Measurements from ENCODE around the gene SERPINA1. TPM values are rescaled to one million over a fixed set of nuclear protein-coding genes. Genes with fewer than 3 reads are reported as not detected.
"Not testable (repeated sequence)": the region's sequence is repeated elsewhere in the genome, so short reads cannot be mapped to it uniquely, and the experiment has no call there.

SERPINA1 gene
- total and polyA plus RNA-seq, 2 donors (not counting 1 experiment from before 2014, with no cell fraction given) = 0.39 TPM; not detected in 1

- no peak overlapping the region for H3K4me3 ChIP-seq (replicated peaks in 1 of 4; ENCODE audit: control extremely low read depth in 1 of 4, insufficient read depth in 1 of 4, low read depth in 3 of 4, low read length in 4 of 4)
- no peak overlapping the region for H3K27ac ChIP-seq (ENCODE audit: insufficient read depth, low read length)
- H3K4me1 ChIP-seq (ENCODE audit: control insufficient read depth, extremely low read depth, insufficient read depth, low read length) = no peaks in the 10 kb centered on the region
- no peaks in the 10 kb centered on the region for H4K20me1 ChIP-seq (ENCODE audit: control insufficient read depth, extremely low read depth, insufficient read depth, low read length)
- no peaks in the 10 kb centered on the region for H3K9me3 ChIP-seq (ENCODE audit: control insufficient read depth, insufficient read depth, low read depth, low read length)
- H2AFZ ChIP-seq (ENCODE audit: low read length) = no peak overlapping the region
- H3K4me2 ChIP-seq (ENCODE audit: extremely low read depth, insufficient read depth, low read length) = no peak overlapping the region
- TF ChIP-seq CTCF (conservative IDR thresholded peaks at IDR 0.05 in 1 of 2, IDR thresholded peaks at IDR 0.05 in 1 of 2; ENCODE audit: low read depth in 1 of 2, low read length in 2 of 2) = no peak
- no peak for TF ChIP-seq EZH2 (IDR thresholded peaks at IDR 0.05; ENCODE audit: low read length, missing control alignments)
- no peaks in the 10 kb centered on the region for H3K36me3 ChIP-seq (ENCODE audit: control insufficient read depth, insufficient read depth, low read length)
- no peak overlapping the region for H3K9ac ChIP-seq (ENCODE audit: insufficient read depth, low read length)
- no peaks in the 10 kb centered on the region for H3K79me2 ChIP-seq (ENCODE audit: control insufficient read depth, insufficient read depth, low read length)
- no peak for DNase-seq (ENCODE audit: low read depth in 2 of 2)
- H3K27me3 ChIP-seq (ENCODE audit: control insufficient read depth, insufficient read depth, low read length) = no peaks in the 10 kb centered on the region
These were observed 23.2 kb upstream of the SERPINA1 start for GRCh38 chr14:94411638-94412037.

GRCh38 chr14:94409430-94409829 lies 21.0 kb upstream of the SERPINA1 start:
- H3K27me3 ChIP-seq (ENCODE audit: control insufficient read depth, insufficient read depth, low read length) = not testable (repeated sequence)

GRCh38 chr14:94408546-94409095 lies 20.2 kb upstream of the SERPINA1 start:
- no peak overlapping the region for H2AFZ ChIP-seq (ENCODE audit: low read length)
- H3K4me2 ChIP-seq (ENCODE audit: extremely low read depth, insufficient read depth, low read length) = no peak overlapping the region
- H3K36me3 ChIP-seq (ENCODE audit: control insufficient read depth, insufficient read depth, low read length) = no peaks in the 10 kb centered on the region
- H3K4me3 ChIP-seq (replicated peaks in 1 of 4; ENCODE audit: control extremely low read depth in 1 of 4, insufficient read depth in 1 of 4, low read depth in 3 of 4, low read length in 4 of 4) = no peak overlapping the region
- no peaks in the 10 kb centered on the region for H4K20me1 ChIP-seq (ENCODE audit: control insufficient read depth, extremely low read depth, insufficient read depth, low read length)
- H3K4me1 ChIP-seq (ENCODE audit: control insufficient read depth, extremely low read depth, insufficient read depth, low read length) = no peaks in the 10 kb centered on the region
- H3K27me3 ChIP-seq (ENCODE audit: control insufficient read depth, insufficient read depth, low read length) = no peaks in the 10 kb centered on the region
- no peak overlapping the region for H3K9ac ChIP-seq (ENCODE audit: insufficient read depth, low read length)
- TF ChIP-seq CTCF (conservative IDR thresholded peaks at IDR 0.05 in 1 of 2, IDR thresholded peaks at IDR 0.05 in 1 of 2; ENCODE audit: low read depth in 1 of 2, low read length in 2 of 2) (no peak), EZH2 (IDR thresholded peaks at IDR 0.05; ENCODE audit: low read length, missing control alignments) (no peak)
- H3K79me2 ChIP-seq (ENCODE audit: control insufficient read depth, insufficient read depth, low read length) = no peaks in the 10 kb centered on the region
- no peaks in the 10 kb centered on the region for H3K9me3 ChIP-seq (ENCODE audit: control insufficient read depth, insufficient read depth, low read depth, low read length)
- H3K27ac ChIP-seq (ENCODE audit: insufficient read depth, low read length) = no peak overlapping the region
- DNase-seq (ENCODE audit: low read depth in 2 of 2) = no peak

More at GRCh38 chr14:94409430-94409829, 21.0 kb upstream of the SERPINA1 start:
- H3K79me2 ChIP-seq (ENCODE audit: control insufficient read depth, insufficient read depth, low read length); H3K36me3 ChIP-seq (ENCODE audit: control insufficient read depth, insufficient read depth, low read length); H3K27ac ChIP-seq (ENCODE audit: insufficient read depth, low read length); H3K4me1 ChIP-seq (ENCODE audit: control insufficient read depth, extremely low read depth, insufficient read depth, low read length); H3K4me2 ChIP-seq (ENCODE audit: extremely low read depth, insufficient read depth, low read length); H3K9ac ChIP-seq (ENCODE audit: insufficient read depth, low read length); H3K9me3 ChIP-seq (ENCODE audit: control insufficient read depth, insufficient read depth, low read depth, low read length); H2AFZ ChIP-seq (ENCODE audit: low read length); H3K4me3 ChIP-seq (replicated peaks in 1 of 4; ENCODE audit: control extremely low read depth in 1 of 4, insufficient read depth in 1 of 4, low read depth in 3 of 4, low read length in 4 of 4); DNase-seq (ENCODE audit: low read depth in 2 of 2); H4K20me1 ChIP-seq (ENCODE audit: control insufficient read depth, extremely low read depth, insufficient read depth, low read length): not testable (repeated sequence)
